HEK293 (cell line): ENCODE data around the gene TMEM259.
A peak's percentile ranks its signal among the peaks of the same experiment; 100 is the strongest.

Experiments
- CTCF ChIA-PET: fragments of 350-600 bp; formaldehyde crosslinking; extraction: SDS; loops from one replicate; lab custom pipeline; 2021; ENCODE audit warnings: antibody characterized with exemption; lab: Yijun Ruan, JAX
- POLR2A ChIA-PET: fragments of 300-600 bp; formaldehyde crosslinking; extraction: SDS; loops from one replicate; lab custom pipeline; 2020; ENCODE audit warnings: antibody characterized with exemption, inconsistent platforms; lab: Yijun Ruan, JAX
- H3K27ac ChIP-seq: fragments of 200-500 bp; sonication (Bioruptor generic); 2 replicates; pipeline ENCODE4 v1.5.1; 2014; ENCODE audit warnings: low read depth, low read length, control low read depth, inconsistent platforms; ENCODE audit errors: extremely low read depth
- H3K36me3 ChIP-seq, 2 experiments: fragments of 200-500 bp in 1 of 2; sonication (Bioruptor generic) in 1 of 2; 1 replicate in 1 of 2; 2 replicates in 1 of 2; pipeline ENCODE4 v1.5.1; 2014 to 2017; ENCODE audit warnings: inconsistent platforms in 2 of 2, low read length in 2 of 2; ENCODE audit not compliant: control insufficient read depth in 2 of 2, insufficient read depth in 1 of 2
- H3K4me1 ChIP-seq: fragments of 200-500 bp; sonication (Bioruptor generic); 2 replicates; pipeline ENCODE4 v1.5.1; 2014; ENCODE audit warnings: mild to moderate bottlenecking, low read length, inconsistent platforms; ENCODE audit not compliant: control insufficient read depth, insufficient read depth
- H3K4me3 ChIP-seq: 2 replicates; pipeline ENCODE4 v1.5.1; 2011; ENCODE audit warnings: low read depth, mild to moderate bottlenecking, control low read depth, low read length, moderate library complexity
- H3K9me3 ChIP-seq: fragments of 200-500 bp; sonication (Bioruptor generic); 2 replicates; pipeline ENCODE4 v1.5.1; 2014; ENCODE audit warnings: low read depth, low read length, inconsistent platforms; ENCODE audit not compliant: control insufficient read depth, insufficient read depth
- ATF2 ChIP-seq: fragments of 450-650 bp; formaldehyde crosslinking; IDR thresholded peaks from 2 replicates; pipeline ENCODE4 v1.5.1; 2016; ENCODE audit warnings: missing biosample characterization, missing genetic modification characterization, low read depth
- GLIS1 ChIP-seq: fragments of 450-650 bp; formaldehyde crosslinking; IDR thresholded peaks from 2 replicates; pipeline ENCODE4 v1.5.1; 2016; ENCODE audit warnings: missing biosample characterization, missing genetic modification characterization
- GLIS2 ChIP-seq: fragments of 450-650 bp; formaldehyde crosslinking; IDR thresholded peaks from 2 replicates; pipeline ENCODE4 v1.5.1; 2016; ENCODE audit warnings: missing biosample characterization, missing genetic modification characterization
- KLF1 ChIP-seq: fragments of 450-650 bp; formaldehyde crosslinking; IDR thresholded peaks from 2 replicates; pipeline ENCODE4 v1.5.1; 2016; ENCODE audit warnings: missing biosample characterization, missing genetic modification characterization
- KLF10 ChIP-seq: fragments of 450-650 bp; IDR thresholded peaks from 2 replicates; pipeline ENCODE4 v1.5.1; 2018; ENCODE audit warnings: missing biosample characterization, mild to moderate bottlenecking, missing genetic modification characterization
- KLF17 ChIP-seq: fragments of 450-650 bp; formaldehyde crosslinking; IDR thresholded peaks from 2 replicates; pipeline ENCODE4 v1.5.1; 2016; ENCODE audit warnings: missing biosample characterization, missing genetic modification characterization
- MYNN ChIP-seq: fragments of 450-650 bp; formaldehyde crosslinking; IDR thresholded peaks from 2 replicates; pipeline ENCODE4 v1.5.1; 2016; ENCODE audit warnings: missing biosample characterization, missing genetic modification characterization, borderline replicate concordance
- PBX3 ChIP-seq: sonication (generic); formaldehyde crosslinking; IDR thresholded peaks from 2 replicates; pipeline ENCODE4 v1.8.1; 2022; ENCODE audit warnings: mild to moderate bottlenecking, moderate library complexity, missing genetic modification reagents
- REPIN1 ChIP-seq: fragments of 450-650 bp; formaldehyde crosslinking; IDR thresholded peaks from 2 replicates; pipeline ENCODE4 v1.5.1; 2017; ENCODE audit warnings: missing biosample characterization, missing genetic modification characterization, low read depth
- SP2 ChIP-seq: fragments of 450-650 bp; formaldehyde crosslinking; IDR thresholded peaks from 2 replicates; pipeline ENCODE4 v1.5.1; 2016; ENCODE audit warnings: missing biosample characterization, missing genetic modification characterization
- WT1 ChIP-seq: fragments of 450-650 bp; formaldehyde crosslinking; IDR thresholded peaks from 2 replicates; pipeline ENCODE4 v1.5.1; 2016; ENCODE audit warnings: missing biosample characterization, missing genetic modification characterization
- ZBTB20 ChIP-seq: fragments of 450-650 bp; formaldehyde crosslinking; IDR thresholded peaks from 2 replicates; pipeline ENCODE4 v1.5.1; 2016; ENCODE audit warnings: missing biosample characterization, missing genetic modification characterization
- ZBTB48 ChIP-seq: fragments of 450-650 bp; formaldehyde crosslinking; IDR thresholded peaks from 2 replicates; pipeline ENCODE4 v1.5.1; 2016; ENCODE audit warnings: missing biosample characterization, missing genetic modification characterization
- ZFHX2 ChIP-seq: fragments of 450-650 bp; formaldehyde crosslinking; conservative IDR thresholded peaks from 2 replicates; pipeline ENCODE4 v1.5.1; 2016; ENCODE audit warnings: missing biosample characterization, missing genetic modification characterization
- ZFP37 ChIP-seq: fragments of 450-650 bp; formaldehyde crosslinking; IDR thresholded peaks from 2 replicates; pipeline ENCODE4 v1.5.1; 2016; ENCODE audit warnings: missing biosample characterization, missing genetic modification characterization
- ZFP41 ChIP-seq: fragments of 450-650 bp; formaldehyde crosslinking; IDR thresholded peaks from 2 replicates; pipeline ENCODE4 v1.5.1; 2016; ENCODE audit warnings: missing biosample characterization, missing genetic modification characterization, borderline replicate concordance
- ZIC2 ChIP-seq: fragments of 450-650 bp; formaldehyde crosslinking; IDR thresholded peaks from 2 replicates; pipeline ENCODE4 v1.5.1; 2016; ENCODE audit warnings: missing biosample characterization, missing genetic modification characterization
- ZNF10 ChIP-seq: fragments of 450-650 bp; formaldehyde crosslinking; IDR thresholded peaks from 2 replicates; pipeline ENCODE4 v1.5.1; 2017; ENCODE audit warnings: missing biosample characterization, missing genetic modification characterization
- ZNF112 ChIP-seq: fragments of 450-650 bp; formaldehyde crosslinking; IDR thresholded peaks from 2 replicates; pipeline ENCODE4 v1.5.0; 2017; ENCODE audit warnings: missing biosample characterization, missing genetic modification characterization
- ZNF133 ChIP-seq: fragments of 450-650 bp; formaldehyde crosslinking; IDR thresholded peaks from 2 replicates; pipeline ENCODE4 v1.5.1; 2016; ENCODE audit warnings: missing biosample characterization, missing genetic modification characterization
- ZNF23 ChIP-seq: fragments of 450-650 bp; formaldehyde crosslinking; IDR thresholded peaks from 2 replicates; pipeline ENCODE4 v1.5.1; 2016; ENCODE audit warnings: missing biosample characterization, missing genetic modification characterization, borderline replicate concordance
- ZNF341 ChIP-seq: fragments of 450-650 bp; formaldehyde crosslinking; IDR thresholded peaks from 2 replicates; pipeline ENCODE4; 2016; ENCODE audit warnings: low read depth, missing biosample characterization, missing genetic modification characterization
- ZNF394 ChIP-seq: fragments of 450-650 bp; formaldehyde crosslinking; IDR thresholded peaks from 2 replicates; pipeline ENCODE4 v1.5.1; 2016; ENCODE audit warnings: missing biosample characterization, missing genetic modification characterization, mild to moderate bottlenecking, moderate library complexity, borderline replicate concordance
- ZNF404 ChIP-seq: fragments of 450-650 bp; formaldehyde crosslinking; IDR thresholded peaks from 2 replicates; pipeline ENCODE4 v1.5.1; 2017; ENCODE audit warnings: missing biosample characterization, missing genetic modification characterization
- ZNF488 ChIP-seq: fragments of 450-650 bp; formaldehyde crosslinking; IDR thresholded peaks from 2 replicates; pipeline ENCODE4 v1.5.1; 2016; ENCODE audit warnings: missing biosample characterization, missing genetic modification characterization
- ZNF560 ChIP-seq: fragments of 450-650 bp; formaldehyde crosslinking; IDR thresholded peaks from 2 replicates; pipeline ENCODE4 v1.5.1; 2017; ENCODE audit warnings: missing biosample characterization, missing genetic modification characterization, borderline replicate concordance
- ZNF600 ChIP-seq: fragments of 450-650 bp; formaldehyde crosslinking; IDR thresholded peaks from 2 replicates; pipeline ENCODE4 v1.5.1; 2016; ENCODE audit warnings: missing biosample characterization, missing genetic modification characterization
- ZNF747 ChIP-seq: fragments of 450-650 bp; formaldehyde crosslinking; IDR thresholded peaks from 2 replicates; pipeline ENCODE4 v1.5.1; 2016; ENCODE audit warnings: missing biosample characterization, missing genetic modification characterization
- ZSCAN4 ChIP-seq: fragments of 450-650 bp; formaldehyde crosslinking; IDR thresholded peaks from 2 replicates; pipeline ENCODE4 v1.5.1; 2017; ENCODE audit warnings: missing biosample characterization, missing genetic modification characterization

Gene TMEM259

GRCh38 chr19:1068009-1069001 is 47.4 kb upstream of the TMEM259 start (continued):
- TF ChIP-seq ZNF560 (tag by site-specific recombination) (no peak), ZFHX2 (tag by site-specific recombination) (peak; percentile 58), ZNF600 (peak; percentile 79), ZNF394 (tag by site-specific recombination) (no peak), ZNF10 (tag by site-specific recombination) (no peak), ATF2 (tag by site-specific recombination) (no peak), ZNF133 (tag by site-specific recombination) (no peak), KLF10 (tag by site-specific recombination) (no peak), ZNF404 (tag by site-specific recombination) (no peak), ZNF747 (tag by site-specific recombination) (no peak), ZNF23 (no peak), PBX3 (CRISPR knock-in tag) (no peak), ZFP37 (tag by site-specific recombination) (no peak), WT1 (tag by site-specific recombination) (peak; percentile 79)
- TF ChIP-seq, all 188 proteins: peak for 10

- Histone ChIP-seq H3K4me3 (peak overlapping the region; percentile 11; the same call in 1 of the 2 replicates), H3K4me1 (peaks cover 2% of the 10 kb centered on the region; the same call in 1 of the 2 replicates), H3K36me3 (peaks cover 0 to under 1% of the 10 kb centered on the region in 2 experiments; a peak in 1 of 3 replicates), H3K9me3 (no peaks in the 10 kb centered on the region), H3K27ac (no peak overlapping the region)
- CTCF ChIA-PET: interaction anchor here (0.7 to 0.8 kb wide), 2 partner anchors 9 to 174 kb away, joined by 3 to 5 read pairs; no protein-coding TSS in a partner anchor
- POLR2A ChIA-PET: interaction anchor here (0.8 to 1.5 kb wide), 5 partner anchors 8 to 37 kb away, joined by 3 to 6 read pairs (median 3); partner anchors contain the start of gene GPX4
- TF ChIP-seq ZIC2 (tag by site-specific recombination): peak; percentile 99
- no peak for TF ChIP-seq ZNF341 (tag by site-specific recombination)
- no peak for TF ChIP-seq ZNF112 (tag by site-specific recombination)
- 0 out of 2 replicates have a peak, but pooled peaks have one; percentile 20 for TF ChIP-seq ZNF600
- no peak for TF ChIP-seq ZNF488
- TF ChIP-seq MYNN (tag by site-specific recombination): no peak
- TF ChIP-seq SP2 (tag by site-specific recombination): peak; percentile 29; the same call in 1 of the 2 replicates
- TF ChIP-seq ZBTB20 (tag by site-specific recombination): peak; percentile 56
- peak; percentile 96 for TF ChIP-seq KLF1
- TF ChIP-seq ZSCAN4 (tag by site-specific recombination): no peak
- TF ChIP-seq GLIS1: 0 out of 2 replicates have a peak, but pooled peaks have one; percentile 5
- peak; percentile 76 for TF ChIP-seq GLIS2 (tag by site-specific recombination)
- peak; percentile 88; the same call in 1 of the 2 replicates for TF ChIP-seq ZBTB48 (tag by site-specific recombination)
- no peak for TF ChIP-seq ZNF133 (tag by site-specific recombination)
- TF ChIP-seq ZFP41 (tag by site-specific recombination): no peak
- TF ChIP-seq REPIN1 (tag by site-specific recombination): no peak
- 0 out of 2 replicates have a peak, but pooled peaks have one; percentile 28 for TF ChIP-seq KLF17 (tag by site-specific recombination)
These were observed 46.5 kb upstream of the TMEM259 start for GRCh38 chr19:1067341-1067957.
